Activated B cell treated with CpG ODN at 0.5 μM for 24 hours (primary cell): ENCODE measurements around the gene M1AP. TPM values are rescaled to one million over a fixed set of nuclear protein-coding genes. Genes with fewer than 3 reads are reported as not detected.

ENCODE experiments used
- ATAC-seq: fragments of 200-7000 bp; cut with Tn5 transposase; one replicate; pipeline ENCODE4 v1.10.0; 2021; ENCODE audit warnings: low read depth, mild to moderate bottlenecking, moderate library complexity
- CTCF ChIA-PET: fragments of 350-600 bp; sonication (Branson Sonifier 250); formaldehyde crosslinking; loops from one replicate; lab custom pipeline; 2021; ENCODE audit warnings: antibody characterized with exemption; lab: Charles Lee
- POLR2A ChIA-PET: fragments of 350-600 bp; sonication (Branson Sonifier 250); formaldehyde crosslinking; loops from one replicate; lab custom pipeline; 2021; ENCODE audit warnings: antibody characterized with exemption; lab: Charles Lee
- DNase-seq: peaks from one replicate; pipeline ENCODE4 v3.0.0; 2022
- H3K27ac Mint-ChIP-seq: one replicate; pipeline ENCODE4 v1.8.0; 2020; ENCODE audit warnings: mixed read lengths
- H3K27me3 Mint-ChIP-seq: one replicate; pipeline ENCODE4 v1.8.0; 2021; ENCODE audit warnings: mixed read lengths
- H3K36me3 Mint-ChIP-seq: one replicate; pipeline ENCODE4 v1.8.0; 2021; ENCODE audit warnings: low read depth, mixed read lengths
- H3K4me1 Mint-ChIP-seq: one replicate; pipeline ENCODE4 v1.8.0; 2021; ENCODE audit warnings: mixed read lengths
- H3K4me3 Mint-ChIP-seq: one replicate; pipeline ENCODE4 v1.8.0; 2020; ENCODE audit warnings: mild to moderate bottlenecking, mixed read lengths
- H3K9me3 Mint-ChIP-seq: one replicate; pipeline ENCODE4 v1.8.0; 2020; ENCODE audit warnings: mixed read lengths
- CTCF ChIP-seq: fragments of 200-600 bp; IDR thresholded peaks from one replicate; pipeline ENCODE4 v1.8.0; 2022; ENCODE audit warnings: antibody characterized with exemption, mild to moderate bottlenecking
- intact Hi-C: fragments of 100-400 bp; cut with micrococcal nuclease; formaldehyde crosslinking; loops from one replicate; pipeline ENCODE4 v1.15.1; 2024
- total RNA-seq: library from RNA; stranded (reverse); gene quantifications from 2 replicates; pipeline ENCODE4 v1.2.3, GENCODE V29; 2022

The M1AP gene
- total RNA-seq, 1 donor from 2014 or later = not detected

DNA sequence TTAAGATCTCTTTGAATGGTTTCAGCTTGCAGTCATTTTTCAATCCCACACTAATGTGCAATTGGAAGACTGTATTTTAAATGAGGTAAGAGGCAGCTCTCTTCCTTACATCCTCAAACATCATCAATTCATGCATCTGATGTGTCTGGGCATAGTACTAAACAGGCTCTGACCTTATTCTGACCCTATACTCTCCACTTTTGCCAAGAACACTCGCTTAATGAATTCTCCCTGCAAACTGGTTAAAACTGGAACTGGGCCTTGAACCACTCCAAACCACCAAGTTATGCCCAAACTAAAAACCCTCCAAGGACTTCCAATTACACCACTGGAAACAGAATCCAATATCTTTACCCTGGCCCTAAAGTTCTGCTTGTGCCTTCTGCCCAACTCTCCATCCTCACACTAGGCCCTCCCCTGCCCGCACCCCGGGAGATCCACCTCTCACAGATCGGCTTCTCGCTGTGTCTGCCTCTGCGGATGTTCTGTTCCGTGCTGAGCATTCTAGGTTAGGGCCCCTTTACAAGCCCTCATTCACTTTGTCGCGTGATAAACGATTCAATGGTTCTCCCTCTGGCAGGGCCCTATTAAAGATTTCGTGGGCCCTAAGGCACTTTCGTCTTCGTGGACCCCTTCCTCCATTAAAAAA lies 1.2 kb downstream of the M1AP start:
- Mint-ChIP-seq H3K4me3 (no peak overlapping the region), H3K4me1 (peaks cover 2% of the 10 kb centered on the region)

GRCh38 chr2:74646201-74646600 lies 1.9 kb downstream of the M1AP start:
- intact Hi-C loops = no loop called here
- TF ChIP-seq CTCF = no peak
- Mint-ChIP-seq H3K36me3 (no peaks in the 10 kb centered on the region), H3K27me3 (peaks cover 38% of the 10 kb centered on the region), H3K9me3 (no peaks in the 10 kb centered on the region), H3K4me3 (no peak overlapping the region), H3K4me1 (peaks cover 2% of the 10 kb centered on the region), H3K27ac (no peak overlapping the region)
- ATAC-seq (no peak), DNase-seq (no peak)
- CTCF ChIA-PET = no interaction called here
- POLR2A ChIA-PET = no interaction called here

More for the DNA sequence above, 1.2 kb downstream of the M1AP start:
- no peak for DNase-seq
- H3K27me3 Mint-ChIP-seq = peaks cover 37% of the 10 kb centered on the region
- H3K36me3 Mint-ChIP-seq = no peaks in the 10 kb centered on the region
- no peaks in the 10 kb centered on the region for H3K9me3 Mint-ChIP-seq
- intact Hi-C loops = no loop called here
- CTCF ChIA-PET = no interaction called here
- no peak overlapping the region for H3K27ac Mint-ChIP-seq
- TF ChIP-seq CTCF = no peak
- ATAC-seq = no peak
- POLR2A ChIA-PET = no interaction called here

DNA sequence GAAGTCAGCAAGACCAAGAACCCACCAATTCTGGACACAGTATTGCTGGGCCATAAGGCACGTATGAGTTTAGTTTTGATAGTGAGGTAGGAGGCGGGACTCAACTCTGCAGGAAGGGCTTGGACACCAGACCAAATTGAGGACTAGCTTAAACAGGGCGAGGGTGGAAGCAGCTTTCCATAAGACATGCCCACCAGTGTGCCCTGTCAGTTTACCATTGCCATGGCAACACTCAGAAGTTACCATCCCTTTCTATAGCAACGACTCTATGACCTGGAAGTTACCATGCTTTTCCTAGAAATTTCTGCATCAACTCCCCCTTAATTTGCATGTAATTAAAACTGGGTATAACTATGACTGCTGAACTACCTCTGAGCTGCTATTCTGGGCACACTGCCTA lies 2.8 kb downstream of the M1AP start:
- ChIA-PET POLR2A (no interaction called here), CTCF (no interaction called here)
- intact Hi-C loops = no loop called here
- Mint-ChIP-seq H3K36me3 (no peaks in the 10 kb centered on the region), H3K4me3 (no peak overlapping the region), H3K9me3 (no peaks in the 10 kb centered on the region), H3K4me1 (peaks cover 2% of the 10 kb centered on the region), H3K27ac (no peak overlapping the region), H3K27me3 (peaks cover 37% of the 10 kb centered on the region)
- no peak for TF ChIP-seq CTCF
- no peak for DNase-seq
- ATAC-seq = no peak

- no peaks in the 10 kb centered on the region for H3K9me3 Mint-ChIP-seq
- H3K27me3 Mint-ChIP-seq = peaks cover 22% of the 10 kb centered on the region
- no peak overlapping the region for H3K27ac Mint-ChIP-seq
- CTCF ChIA-PET = no interaction called here
- ATAC-seq = no peak
- intact Hi-C loops = no loop called here
- no peaks in the 10 kb centered on the region for H3K36me3 Mint-ChIP-seq
- no peak for TF ChIP-seq CTCF
- POLR2A ChIA-PET = no interaction called here
- no peak for DNase-seq
- H3K4me3 Mint-ChIP-seq = no peak overlapping the region
- H3K4me1 Mint-ChIP-seq = no peaks in the 10 kb centered on the region
These were observed 8.6 kb downstream of the M1AP start for GRCh38 chr2:74639550-74639949.

DNA sequence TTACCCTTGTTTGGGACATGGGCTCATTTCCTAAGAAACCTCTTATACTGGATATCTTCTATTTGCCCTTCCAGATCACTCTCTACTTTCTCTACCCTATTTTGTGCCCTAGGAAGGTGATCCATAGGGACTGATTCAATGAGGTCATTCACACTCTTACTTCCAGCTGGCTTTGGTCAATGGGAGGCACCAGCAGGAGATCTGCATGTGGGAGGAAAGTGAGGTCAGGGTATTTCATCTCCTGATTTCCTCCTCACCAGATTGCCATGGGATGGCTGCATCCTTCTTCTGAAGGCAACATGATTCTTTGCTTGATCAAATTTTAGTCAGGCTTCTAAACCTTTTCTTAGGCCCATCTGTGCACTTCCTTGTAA lies 15.2 kb downstream of the M1AP start:
- Mint-ChIP-seq H3K9me3 (no peaks in the 10 kb centered on the region), H3K36me3 (no peaks in the 10 kb centered on the region), H3K27me3 (peaks cover 5% of the 10 kb centered on the region), H3K27ac (no peak overlapping the region), H3K4me1 (no peaks in the 10 kb centered on the region), H3K4me3 (no peak overlapping the region)
- ChIA-PET POLR2A (no interaction called here), CTCF (no interaction called here)
- no peak for DNase-seq
- ATAC-seq = no peak
- intact Hi-C loops = no loop called here
- TF ChIP-seq CTCF = no peak
